Skeletal muscle satellite cell (primary cell): ENCODE measurements around the gene ZMYND11. TPM values are rescaled to one million over a fixed set of nuclear protein-coding genes. Genes with fewer than 3 reads are reported as not detected.

ENCODE experiments used
- small RNA-seq: library from RNA; depleted of rRNA; stranded (forward); fragments of <200 nt; gene quantifications from one replicate; pipeline ENCODE3, GENCODE V24; 2012

ZMYND11 gene

Small RNA genes within 50 kb of the gene (small RNA-seq; reads per million reads assigned to genes)
- gene RNA5SP297 (not detected), gene RNA5SP298 (0.28 reads per million)
